Measurements from ENCODE around the gene AIDA.

AIDA gene

GRCh38 chr1:222736470-222736869, 24.2 kb upstream of the AIDA start:
- H3K27ac ChIP-seq = no peak overlapping the region; the same call in 1 of the 2 replicates
- no peak for DNase-seq (ENCODE audit: low spot score)
- ChIA-PET POLR2A (ENCODE audit: low non-redundant PET) (no interaction called here), CTCF (interaction anchor here (0.5 to 0.7 kb wide), 2 partner anchors 16 to 261 kb away, joined by 3 read pairs; no protein-coding TSS in a partner anchor)
- TF ChIP-seq CTCF (conservative IDR thresholded peaks at IDR 0.05; ENCODE audit: low read depth) = no peak

- DNase-seq (ENCODE audit: low spot score) = no peak
- POLR2A ChIA-PET (ENCODE audit: low non-redundant PET) = no interaction called here
- TF ChIP-seq CTCF (conservative IDR thresholded peaks at IDR 0.05; ENCODE audit: low read depth) = no peak
- CTCF ChIA-PET = interaction anchor here (0.5 kb wide), 1 partner anchor 1130 kb away, joined by 4 read pairs; no protein-coding TSS in a partner anchor
- H3K27ac ChIP-seq = no peak overlapping the region
These were observed 22.4 kb upstream of the AIDA start for GRCh38 chr1:222734740-222735139.

- no peak for DNase-seq (ENCODE audit: low spot score)
- POLR2A ChIA-PET (ENCODE audit: low non-redundant PET) = no interaction called here
- H3K27ac ChIP-seq = no peak overlapping the region
- TF ChIP-seq CTCF (conservative IDR thresholded peaks at IDR 0.05; ENCODE audit: low read depth) = no peak
- CTCF ChIA-PET = no interaction called here
These were observed 20.2 kb upstream of the AIDA start for GRCh38 chr1:222732216-222733159.

GRCh38 chr1:222730866-222731265, 18.6 kb upstream of the AIDA start:
- CTCF ChIA-PET = no interaction called here
- no peak overlapping the region for H3K27ac ChIP-seq
- no peak for TF ChIP-seq CTCF (conservative IDR thresholded peaks at IDR 0.05; ENCODE audit: low read depth)
- POLR2A ChIA-PET (ENCODE audit: low non-redundant PET) = no interaction called here
- no peak for DNase-seq (ENCODE audit: low spot score)

GRCh38 chr1:222728746-222729145, 16.5 kb upstream of the AIDA start:
- CTCF ChIA-PET = interaction anchor here (0.6 kb wide), 1 partner anchor 180 kb away, joined by 3 read pairs; the partner anchor contains the start of gene HHIPL2
- POLR2A ChIA-PET (ENCODE audit: low non-redundant PET) = no interaction called here

GRCh38 chr1:222716393-222716792, 4.1 kb upstream of the AIDA start:
- no peak for TF ChIP-seq CTCF (conservative IDR thresholded peaks at IDR 0.05; ENCODE audit: low read depth)
- ChIA-PET POLR2A (ENCODE audit: low non-redundant PET) (no interaction called here), CTCF (no interaction called here)
- H3K27ac ChIP-seq = no peak overlapping the region
- DNase-seq (ENCODE audit: low spot score) = no peak

More at GRCh38 chr1:222728746-222729145, 16.5 kb upstream of the AIDA start:
- no peak for DNase-seq (ENCODE audit: low spot score)
- no peak for TF ChIP-seq CTCF (conservative IDR thresholded peaks at IDR 0.05; ENCODE audit: low read depth)
- no peak overlapping the region for H3K27ac ChIP-seq

Data from RWPE1 (cell line).